NT2/D1 (cell line): ENCODE results near the gene IL34.

Experiments used
- DNase-seq: peaks from one replicate; pipeline ENCODE4 v3.0.0-alpha.2; 2011; ENCODE audit warnings: low read depth, low spot score
- H3K27me3 ChIP-seq: 2 replicates; pipeline ENCODE4 v1.6.0; 2011; ENCODE audit warnings: mild to moderate bottlenecking; ENCODE audit not compliant: insufficient read length, insufficient read depth
- H3K36me3 ChIP-seq: 2 replicates; pipeline ENCODE4 v1.6.1; 2011; ENCODE audit warnings: mild to moderate bottlenecking, low read length, mixed read lengths; ENCODE audit not compliant: insufficient read depth, insufficient read length
- H3K4me1 ChIP-seq: 2 replicates; pipeline ENCODE4 v1.5.1; 2011; ENCODE audit not compliant: insufficient read depth, insufficient read length
- H3K4me3 ChIP-seq: 2 replicates; pipeline ENCODE4 v1.5.1; 2011; ENCODE audit warnings: low read depth; ENCODE audit not compliant: insufficient read length
- H3K9ac ChIP-seq: 2 replicates; pipeline ENCODE4 v1.6.0; 2011; ENCODE audit warnings: low read depth; ENCODE audit not compliant: insufficient read length
- H3K9me3 ChIP-seq: 2 replicates; pipeline ENCODE4 v1.5.1; 2011; ENCODE audit warnings: mild to moderate bottlenecking, low read length; ENCODE audit not compliant: insufficient read depth
- SUZ12 ChIP-seq: IDR thresholded peaks from 2 replicates; pipeline ENCODE4 v1.6.1; 2011; ENCODE audit not compliant: insufficient read length, insufficient read depth; ENCODE audit errors: extremely low read depth
- YY1 ChIP-seq: IDR thresholded peaks from 2 replicates; pipeline ENCODE4 v1.6.1; 2011; ENCODE audit not compliant: insufficient read length, insufficient read depth
- ZNF274 ChIP-seq: IDR thresholded peaks from 2 replicates; pipeline ENCODE4 v1.6.1; 2011; ENCODE audit warnings: mild to moderate bottlenecking, low read depth, low read length

IL34 gene

GRCh38 chr16:70682239-70683145 is 36.1 kb downstream of the IL34 start:
- Histone ChIP-seq H3K9ac (peak overlapping the region; percentile 2), H3K27me3 (no peaks in the 10 kb centered on the region), H3K4me1 (peaks cover 51% of the 10 kb centered on the region), H3K9me3 (no peaks in the 10 kb centered on the region), H3K4me3 (no peak overlapping the region), H3K36me3 (peaks cover 61% of the 10 kb centered on the region)
- no peak for DNase-seq
- no peak for TF ChIP-seq YY1
- no peak for TF ChIP-seq SUZ12
- TF ChIP-seq ZNF274: no peak

- Histone ChIP-seq H3K9me3 (no peaks in the 10 kb centered on the region), H3K36me3 (peaks cover 53% of the 10 kb centered on the region), H3K9ac (peak overlapping the region; percentile 33), H3K27me3 (no peaks in the 10 kb centered on the region), H3K4me1 (peaks cover 53% of the 10 kb centered on the region), H3K4me3 (no peak overlapping the region)
- TF ChIP-seq SUZ12: no peak
- TF ChIP-seq ZNF274: no peak
- TF ChIP-seq YY1: no peak
- DNase-seq: no peak
These were observed 37.0 kb downstream of the IL34 start for GRCh38 chr16:70683146-70683944.

- DNase-seq: no peak
- TF ChIP-seq YY1 (no peak), SUZ12 (no peak), ZNF274 (no peak)
- Histone ChIP-seq H3K9me3 (no peaks in the 10 kb centered on the region), H3K9ac (peak overlapping the region; percentile 96), H3K27me3 (no peaks in the 10 kb centered on the region), H3K4me1 (peaks cover 51% of the 10 kb centered on the region), H3K36me3 (peaks cover 45% of the 10 kb centered on the region), H3K4me3 (peak overlapping the region; percentile 91)
These were observed 38.0 kb downstream of the IL34 start for GRCh38 chr16:70684146-70685060.

GRCh38 chr16:70685061-70685937 is 38.9 kb downstream of the IL34 start:
- no peaks in the 10 kb centered on the region for H3K27me3 ChIP-seq
- TF ChIP-seq YY1: no peak
- no peak for TF ChIP-seq SUZ12
- TF ChIP-seq ZNF274: no peak
- H3K9ac ChIP-seq: peak overlapping the region; percentile 96
- peak overlapping the region; percentile 91 for H3K4me3 ChIP-seq
- H3K36me3 ChIP-seq: peaks cover 36% of the 10 kb centered on the region
- no peaks in the 10 kb centered on the region for H3K9me3 ChIP-seq
- H3K4me1 ChIP-seq: peaks cover 51% of the 10 kb centered on the region
- no peak for DNase-seq

GRCh38 chr16:70685938-70686375 is 39.6 kb downstream of the IL34 start, which contains the start of gene MTSS2:
Gene MTSS2, minus strand, starts transcription at chr16:70686053. Its CDS starts 262 bp downstream, at chr16:70685791.
- DNase-seq: peak; percentile 62
- Histone ChIP-seq H3K36me3 (peaks cover 30% of the 10 kb centered on the region), H3K9me3 (no peaks in the 10 kb centered on the region), H3K4me3 (peak within 1 kb of the TSS; percentile 91), H3K9ac (peak within 1 kb of the TSS; percentile 96), H3K4me1 (peaks cover 47% of the 10 kb centered on the region), H3K27me3 (no peaks in the 10 kb centered on the region)
- TF ChIP-seq ZNF274 (no peak), YY1 (no peak), SUZ12 (no peak)
